Lung microvascular endothelial cell (primary cell): ENCODE data around the gene ADAMTSL1. TPM values are rescaled to one million over a fixed set of nuclear protein-coding genes. Genes with fewer than 3 reads are reported as not detected.

Source experiments
- DNase-seq, 2 donors: peaks; one replicate each; pipeline versions ENCODE4 v3.0.0 to v3.0.0-alpha.2; 2010; ENCODE audit warnings: low read depth in 2 of 2
- total RNA-seq: library from RNA; depleted of rRNA; stranded (reverse); fragments of >200 nt; gene quantifications from 2 replicates; pipeline ENCODE4 v1.2.1, GENCODE V29; 2014

Gene ADAMTSL1
- total RNA-seq, 1 donor from 2014 or later, result 0.99 TPM

GRCh38 chr9:18800579-18800978 is 326.6 kb downstream of the ADAMTSL1 start:
- no peak for DNase-seq

GRCh38 chr9:18805386-18805785 is 331.4 kb downstream of the ADAMTSL1 start:
- DNase-seq, result no peak

- DNase-seq, result peak in 1 of 2 donors; percentile 74
Observed at GRCh38 chr9:18806232-18807080, 332.5 kb downstream of the ADAMTSL1 start.

GRCh38 chr9:18810581-18810980 is 336.6 kb downstream of the ADAMTSL1 start:
- no peak for DNase-seq

- no peak for DNase-seq
Observed at GRCh38 chr9:18811171-18811570, 337.2 kb downstream of the ADAMTSL1 start.

- no peak for DNase-seq
Observed at GRCh38 chr9:18819418-18819817, 345.5 kb downstream of the ADAMTSL1 start.

- no peak for DNase-seq
Observed at GRCh38 chr9:18820566-18821095, 346.7 kb downstream of the ADAMTSL1 start.

GRCh38 chr9:18821788-18822187 is 347.8 kb downstream of the ADAMTSL1 start:
- DNase-seq, result no peak

GRCh38 chr9:18822850-18823249 is 348.9 kb downstream of the ADAMTSL1 start:
- no peak for DNase-seq

GRCh38 chr9:18824095-18824666 is 350.2 kb downstream of the ADAMTSL1 start:
- peak; percentile 19 to 60 for DNase-seq

GRCh38 chr9:18825656-18826170 is 351.8 kb downstream of the ADAMTSL1 start:
- DNase-seq, result peak; percentile 3 to 12

- peak in 1 of 2 donors; percentile 7 for DNase-seq
Observed at GRCh38 chr9:18826248-18826647, 352.3 kb downstream of the ADAMTSL1 start.

GRCh38 chr9:18829066-18829465 is 355.1 kb downstream of the ADAMTSL1 start:
- DNase-seq, result no peak

- peak in 1 of 2 donors; percentile 64 for DNase-seq
Observed at GRCh38 chr9:18829873-18830272, 355.9 kb downstream of the ADAMTSL1 start.

- no peak for DNase-seq
Observed at GRCh38 chr9:18834740-18835361, 360.9 kb downstream of the ADAMTSL1 start.

- DNase-seq, result no peak
Observed at GRCh38 chr9:18837402-18837801, 363.4 kb downstream of the ADAMTSL1 start.

- DNase-seq, result no peak
Observed at GRCh38 chr9:18847576-18848275, 373.8 kb downstream of the ADAMTSL1 start.

- DNase-seq, result peak; percentile 30 to 46
Observed at GRCh38 chr9:18848657-18849056, 374.7 kb downstream of the ADAMTSL1 start.

GRCh38 chr9:18849270-18849669 is 375.3 kb downstream of the ADAMTSL1 start:
- peak; percentile 59 to 62 for DNase-seq

- no peak for DNase-seq
Observed at GRCh38 chr9:18849890-18850677, 376.1 kb downstream of the ADAMTSL1 start.
